Neural progenitor cell (in vitro differentiated cells): Measurements from ENCODE around the gene IL36RN. TPM values are rescaled to one million over a fixed set of nuclear protein-coding genes. Genes with fewer than 3 reads are reported as not detected.

Experiments used
- DNase-seq: peaks from one replicate; pipeline ENCODE4 v3.0.0-alpha.2; 2016; ENCODE audit warnings: low spot score
- H2AFZ ChIP-seq: fragments of 200-600 bp; sonication (generic); replicated peaks from 2 replicates; pipeline ENCODE4 v1.6.1; 2016; ENCODE audit warnings: antibody characterized with exemption
- H3F3A ChIP-seq: fragments of 200-600 bp; sonication (generic); 2 replicates; pipeline ENCODE4 v1.6.1; 2016; ENCODE audit warnings: antibody characterized with exemption, low read depth
- H3K27ac ChIP-seq: fragments of 200-600 bp; sonication (generic); 2 replicates; pipeline ENCODE4 v1.5.1; 2016; ENCODE audit warnings: mild to moderate bottlenecking
- H3K27me3 ChIP-seq: fragments of 200-600 bp; sonication (generic); 2 replicates; pipeline ENCODE4 v1.6.1; 2016; ENCODE audit warnings: mild to moderate bottlenecking, moderate library complexity
- H3K36me3 ChIP-seq: fragments of 200-600 bp; sonication (generic); 2 replicates; pipeline ENCODE4 v1.5.1; 2016
- H3K4me1 ChIP-seq: fragments of 200-600 bp; sonication (generic); 2 replicates; pipeline ENCODE4 v1.6.1; 2016; ENCODE audit warnings: mixed run types
- H3K4me2 ChIP-seq: fragments of 200-600 bp; sonication (generic); 2 replicates; pipeline ENCODE4 v1.6.1; 2016
- H3K4me3 ChIP-seq: fragments of 200-600 bp; sonication (generic); 2 replicates; pipeline ENCODE4 v1.5.1; 2016
- H3K79me2 ChIP-seq: fragments of 200-600 bp; sonication (generic); 2 replicates; pipeline ENCODE4 v1.6.1; 2016; ENCODE audit warnings: low read depth
- H3K9ac ChIP-seq: fragments of 200-600 bp; sonication (generic); 2 replicates; pipeline ENCODE4 v1.6.1; 2016
- H3K9me3 ChIP-seq: fragments of 200-600 bp; sonication (generic); 2 replicates; pipeline ENCODE4 v1.5.1; 2016; ENCODE audit warnings: low read depth
- H4K20me1 ChIP-seq: fragments of 200-600 bp; sonication (generic); 2 replicates; pipeline ENCODE4 v1.6.1; 2016; ENCODE audit warnings: low read depth
- H3K27ac Mint-ChIP-seq: 3 replicates; pipeline ENCODE4 v1.8.0; 2021; ENCODE audit warnings: mixed read lengths
- H3K27me3 Mint-ChIP-seq: 2 replicates; pipeline ENCODE4 v1.8.0; 2022; ENCODE audit warnings: low read depth, mild to moderate bottlenecking, inconsistent platforms, moderate library complexity, mixed read lengths; ENCODE audit not compliant: insufficient read depth
- H3K36me3 Mint-ChIP-seq: 3 replicates; pipeline ENCODE4 v1.8.0; 2021; ENCODE audit warnings: mixed read lengths
- H3K4me1 Mint-ChIP-seq: 3 replicates; pipeline ENCODE4 v1.8.0; 2021; ENCODE audit warnings: mixed read lengths
- H3K4me3 Mint-ChIP-seq: 3 replicates; pipeline ENCODE4 v1.8.0; 2021; ENCODE audit warnings: mild to moderate bottlenecking, moderate library complexity, mixed read lengths
- H3K9me3 Mint-ChIP-seq: 3 replicates; pipeline ENCODE4 v1.8.0; 2020; ENCODE audit warnings: mixed read lengths
- EZH2 ChIP-seq: fragments of 200-600 bp; sonication (generic); IDR thresholded peaks from 2 replicates; pipeline ENCODE4 v1.6.1; 2017; ENCODE audit warnings: antibody characterized with exemption, mild to moderate bottlenecking, moderate library complexity
- EZH2phosphoT487 ChIP-seq: fragments of 200-600 bp; sonication (generic); IDR thresholded peaks from 2 replicates; pipeline ENCODE4 v1.6.1; 2017; ENCODE audit warnings: antibody characterized with exemption
- total RNA-seq: library from RNA; depleted of rRNA; stranded (reverse); fragments of >200 nt; gene quantifications from 2 replicates; pipeline ENCODE4 v1.2.3, GENCODE V29; 2015; ENCODE audit warnings: low replicate concordance
- TF ChIP-seq, protein P1 (sequence below): fragments of 200-600 bp; sonication (generic); IDR thresholded peaks from 2 replicates; pipeline ENCODE4 v1.5.1; 2017; ENCODE audit warnings: antibody characterized with exemption, mild to moderate bottlenecking

The IL36RN gene
- total RNA-seq, 1 donor from 2014 or later: not detected

DNA sequence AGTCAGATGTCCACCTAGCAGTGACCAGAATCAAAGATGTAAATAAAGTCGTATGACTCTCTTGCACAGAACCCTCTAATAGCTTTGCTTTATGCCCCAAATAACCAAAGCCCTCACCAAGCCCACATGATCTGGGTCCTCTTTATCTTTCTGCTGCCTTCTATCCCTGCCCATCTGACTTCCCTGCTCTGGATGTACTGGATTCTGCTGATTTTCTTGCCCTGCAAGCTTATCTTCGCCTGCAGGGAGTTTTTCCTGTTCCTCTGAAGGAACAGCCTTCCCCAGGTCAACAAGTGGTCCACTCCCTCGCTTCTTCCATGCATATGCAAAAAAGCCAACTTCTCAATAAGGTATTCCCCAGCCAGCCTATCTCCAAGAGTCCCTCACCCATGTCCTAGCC is 25.0 kb upstream of the IL36RN start:
- no peak for DNase-seq
- Histone ChIP-seq H3K4me3 (no peak overlapping the region), H3K9ac (no peak overlapping the region), H3K27me3 (peaks cover under 1% of the 10 kb centered on the region), H3K9me3 (no peaks in the 10 kb centered on the region), H3F3A (no peaks in the 10 kb centered on the region), H4K20me1 (no peaks in the 10 kb centered on the region), H3K79me2 (no peaks in the 10 kb centered on the region), H2AFZ (no peak overlapping the region), H3K4me2 (no peak overlapping the region), H3K4me1 (no peaks in the 10 kb centered on the region), H3K36me3 (no peaks in the 10 kb centered on the region), H3K27ac (no peak overlapping the region)
- no peak overlapping the region for H3K4me3 Mint-ChIP-seq
- no peaks in the 10 kb centered on the region for H3K9me3 Mint-ChIP-seq
- peaks cover 2% of the 10 kb centered on the region for H3K27me3 Mint-ChIP-seq
- no peaks in the 10 kb centered on the region for H3K4me1 Mint-ChIP-seq
- H3K27ac Mint-ChIP-seq: no peak overlapping the region
- TF ChIP-seq EZH2phosphoT487 (no peak), EZH2 (no peak)
- TF ChIP-seq, protein P1, sequence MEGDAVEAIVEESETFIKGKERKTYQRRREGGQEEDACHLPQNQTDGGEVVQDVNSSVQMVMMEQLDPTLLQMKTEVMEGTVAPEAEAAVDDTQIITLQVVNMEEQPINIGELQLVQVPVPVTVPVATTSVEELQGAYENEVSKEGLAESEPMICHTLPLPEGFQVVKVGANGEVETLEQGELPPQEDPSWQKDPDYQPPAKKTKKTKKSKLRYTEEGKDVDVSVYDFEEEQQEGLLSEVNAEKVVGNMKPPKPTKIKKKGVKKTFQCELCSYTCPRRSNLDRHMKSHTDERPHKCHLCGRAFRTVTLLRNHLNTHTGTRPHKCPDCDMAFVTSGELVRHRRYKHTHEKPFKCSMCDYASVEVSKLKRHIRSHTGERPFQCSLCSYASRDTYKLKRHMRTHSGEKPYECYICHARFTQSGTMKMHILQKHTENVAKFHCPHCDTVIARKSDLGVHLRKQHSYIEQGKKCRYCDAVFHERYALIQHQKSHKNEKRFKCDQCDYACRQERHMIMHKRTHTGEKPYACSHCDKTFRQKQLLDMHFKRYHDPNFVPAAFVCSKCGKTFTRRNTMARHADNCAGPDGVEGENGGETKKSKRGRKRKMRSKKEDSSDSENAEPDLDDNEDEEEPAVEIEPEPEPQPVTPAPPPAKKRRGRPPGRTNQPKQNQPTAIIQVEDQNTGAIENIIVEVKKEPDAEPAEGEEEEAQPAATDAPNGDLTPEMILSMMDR: no peak
- no peaks in the 10 kb centered on the region for H3K36me3 Mint-ChIP-seq

DNA sequence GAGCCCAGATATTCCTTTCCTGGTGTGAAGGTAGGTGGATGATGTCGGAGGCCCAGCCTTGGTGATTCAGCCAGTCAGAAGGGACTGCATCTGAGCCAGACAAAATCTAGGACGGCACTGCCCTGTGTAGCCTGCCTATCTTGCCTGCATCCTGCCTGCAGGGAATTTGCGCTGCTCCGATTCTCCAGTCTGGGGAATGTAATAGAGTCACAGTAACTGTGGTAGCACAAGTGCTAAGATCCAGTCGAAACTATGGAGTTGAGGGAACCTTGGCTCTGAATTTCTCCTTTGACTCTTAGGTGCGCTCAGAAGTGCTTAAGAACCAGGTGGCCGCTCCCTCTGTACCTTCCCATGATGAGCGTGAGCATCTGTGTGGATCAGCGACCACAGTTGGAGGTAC is 22.2 kb upstream of the IL36RN start:
- DNase-seq: no peak
- Histone ChIP-seq H3K79me2 (no peaks in the 10 kb centered on the region), H4K20me1 (no peaks in the 10 kb centered on the region), H3K27ac (no peak overlapping the region), H3K9ac (no peak overlapping the region), H3K4me2 (no peak overlapping the region), H3K36me3 (no peaks in the 10 kb centered on the region), H3K9me3 (no peaks in the 10 kb centered on the region), H3K4me3 (no peak overlapping the region), H3K27me3 (peaks cover 6% of the 10 kb centered on the region), H3F3A (no peaks in the 10 kb centered on the region), H3K4me1 (no peaks in the 10 kb centered on the region), H2AFZ (no peak overlapping the region)
- Mint-ChIP-seq H3K27ac (no peak overlapping the region), H3K27me3 (no peaks in the 10 kb centered on the region), H3K9me3 (no peaks in the 10 kb centered on the region), H3K4me3 (no peak overlapping the region), H3K36me3 (no peaks in the 10 kb centered on the region), H3K4me1 (no peaks in the 10 kb centered on the region)
- TF ChIP-seq EZH2 (no peak), EZH2phosphoT487 (no peak)
- TF ChIP-seq, protein P1: no peak

GRCh38 chr2:113038291-113038690 is 20.7 kb upstream of the IL36RN start:
- no peak overlapping the region for H3K27ac ChIP-seq
- Mint-ChIP-seq H3K4me1 (no peaks in the 10 kb centered on the region), H3K36me3 (no peaks in the 10 kb centered on the region), H3K27me3 (no peaks in the 10 kb centered on the region), H3K4me3 (no peak overlapping the region), H3K9me3 (no peaks in the 10 kb centered on the region), H3K27ac (no peak overlapping the region)
- no peak overlapping the region for H3K4me3 ChIP-seq
- H3K27me3 ChIP-seq: peaks cover 6% of the 10 kb centered on the region
- H4K20me1 ChIP-seq: no peaks in the 10 kb centered on the region
- H3K36me3 ChIP-seq: no peaks in the 10 kb centered on the region
- H3F3A ChIP-seq: no peaks in the 10 kb centered on the region
- TF ChIP-seq EZH2phosphoT487 (no peak), EZH2 (no peak)
- no peaks in the 10 kb centered on the region for H3K79me2 ChIP-seq
- no peak for DNase-seq
- no peak overlapping the region for H3K4me2 ChIP-seq
- H3K4me1 ChIP-seq: no peaks in the 10 kb centered on the region
- no peak overlapping the region for H2AFZ ChIP-seq
- H3K9ac ChIP-seq: no peak overlapping the region
- no peaks in the 10 kb centered on the region for H3K9me3 ChIP-seq

- Histone ChIP-seq H4K20me1 (no peaks in the 10 kb centered on the region), H3K27me3 (peaks cover 6% of the 10 kb centered on the region), H3K27ac (no peak overlapping the region), H2AFZ (no peak overlapping the region), H3K9ac (no peak overlapping the region), H3F3A (no peaks in the 10 kb centered on the region), H3K79me2 (no peaks in the 10 kb centered on the region), H3K36me3 (no peaks in the 10 kb centered on the region), H3K9me3 (no peaks in the 10 kb centered on the region), H3K4me2 (no peak overlapping the region), H3K4me1 (no peaks in the 10 kb centered on the region), H3K4me3 (no peak overlapping the region)
- H3K4me3 Mint-ChIP-seq: no peak overlapping the region
- no peaks in the 10 kb centered on the region for H3K4me1 Mint-ChIP-seq
- H3K27me3 Mint-ChIP-seq: no peaks in the 10 kb centered on the region
- no peak overlapping the region for H3K27ac Mint-ChIP-seq
- no peak for TF ChIP-seq EZH2phosphoT487
- TF ChIP-seq, protein P1: no peak
- TF ChIP-seq EZH2: no peak
- no peaks in the 10 kb centered on the region for H3K36me3 Mint-ChIP-seq
- H3K9me3 Mint-ChIP-seq: no peaks in the 10 kb centered on the region
- DNase-seq: no peak
These were observed 19.8 kb upstream of the IL36RN start for GRCh38 chr2:113039158-113039557.
